GM23248 (cell line): ENCODE results near the gene GHITM.

Experiments
- EZH2 ChIP-seq: fragments of 200-600 bp; sonication (generic); IDR thresholded peaks from 2 replicates; pipeline ENCODE4 v1.6.1; 2018; ENCODE audit warnings: antibody characterized with exemption, mild to moderate bottlenecking; ENCODE audit not compliant: insufficient read depth, poor library complexity, severe bottlenecking
- EZH2phosphoT487 ChIP-seq: fragments of 200-600 bp; sonication (generic); IDR thresholded peaks from 2 replicates; pipeline ENCODE4 v1.6.1; 2018; ENCODE audit warnings: antibody characterized with exemption, moderate library complexity, mild to moderate bottlenecking, low read depth; ENCODE audit not compliant: insufficient read depth

DNA sequence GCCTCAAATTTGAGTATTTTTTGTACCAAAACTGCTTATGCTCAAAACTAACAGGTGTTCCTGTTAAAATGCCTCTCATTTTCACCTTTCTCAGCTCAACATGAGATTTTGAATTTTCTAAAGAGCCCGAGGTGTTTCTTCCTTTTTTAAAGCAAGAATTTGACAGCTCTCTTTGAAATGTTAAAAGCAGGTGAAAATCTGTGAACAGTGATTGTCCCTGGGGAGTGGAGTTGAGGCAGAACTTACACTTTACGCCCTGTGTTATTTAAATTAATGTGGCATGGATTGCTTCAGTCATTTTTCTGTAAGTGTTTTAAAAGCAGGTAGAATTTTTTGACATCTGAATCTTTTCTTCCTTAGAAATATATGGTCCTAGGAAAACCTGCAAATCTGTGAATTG is 25.1 kb downstream of the GHITM start:
- TF ChIP-seq EZH2phosphoT487 (no peak), EZH2 (no peak)
